Measurements from ENCODE around the gene PANK4.

- TF ChIP-seq CTCF (optimal IDR thresholded peaks at IDR 0.05 in 1 of 3, IDR thresholded peaks at IDR 0.05 in 1 of 3, conservative IDR thresholded peaks at IDR 0.05 in 1 of 3; ENCODE audit: extremely low read depth in 1 of 3, insufficient read depth in 2 of 3, low read length in 3 of 3): no peak
- TF ChIP-seq EZH2 (IDR thresholded peaks at IDR 0.05; ENCODE audit: low read length): no peak
Measured at GRCh38 chr1:2499260-2499659, 27.1 kb downstream of the PANK4 start.

Data from keratinocyte (primary cell).